CD4-positive, alpha-beta memory T cell (primary cell): ENCODE data around the gene TSEN2. TPM values are rescaled to one million over a fixed set of nuclear protein-coding genes. Genes with fewer than 3 reads are reported as not detected.
"Not testable (repeated sequence)": the region's sequence is repeated elsewhere in the genome, so short reads cannot be mapped to it uniquely, and the experiment has no call there.

Experiments
- CTCF ChIA-PET: fragments of 350-600 bp; sonication (Branson Sonifier 250); formaldehyde crosslinking; loops from one replicate; lab custom pipeline; 2021; ENCODE audit warnings: inconsistent platforms; ENCODE audit not compliant: partially characterized antibody; lab: Charles Lee
- POLR2A ChIA-PET: fragments of 350-600 bp; sonication (Branson Sonifier 250); formaldehyde crosslinking; loops from one replicate; lab custom pipeline; 2021; ENCODE audit not compliant: partially characterized antibody; lab: Charles Lee
- DNase-seq, 5 donors: peaks; one replicate each; pipeline versions ENCODE4 v3.0.0 to v3.0.0-alpha.2; 2020 to 2022; ENCODE audit warnings: mixed read lengths in 1 of 5
- H3K27ac ChIP-seq: one replicate; pipeline ENCODE4 v1.7.0; 2013; ENCODE audit warnings: low read depth, low read length
- H3K27me3 ChIP-seq: 2 replicates; pipeline ENCODE4 v1.7.0; 2013; ENCODE audit warnings: mild to moderate bottlenecking, low read length, moderate library complexity; ENCODE audit not compliant: insufficient read depth
- H3K36me3 ChIP-seq: 2 replicates; pipeline ENCODE4 v1.7.0; 2013; ENCODE audit warnings: mild to moderate bottlenecking, low read length, moderate library complexity; ENCODE audit not compliant: insufficient read depth
- H3K4me1 ChIP-seq: 2 replicates; pipeline ENCODE4 v1.7.0; 2013; ENCODE audit warnings: mild to moderate bottlenecking, low read length, moderate library complexity; ENCODE audit not compliant: insufficient read depth
- H3K4me3 ChIP-seq, 2 donors: one replicate each; pipeline ENCODE4 v1.7.0; 2013; ENCODE audit warnings: low read length in 2 of 2, mild to moderate bottlenecking in 1 of 2
- H3K9me3 ChIP-seq, 2 donors: one replicate each; pipeline ENCODE4 v1.7.0; 2013; ENCODE audit warnings: low read length in 2 of 2, control low read depth in 1 of 2; ENCODE audit not compliant: control insufficient read depth in 1 of 2
- H3K27ac Mint-ChIP-seq, 7 donors: one replicate each; pipeline ENCODE4 v1.8.0; 2020 to 2021; ENCODE audit warnings: mixed read lengths in 7 of 7, mild to moderate bottlenecking in 6 of 7, inconsistent platforms in 3 of 7, moderate library complexity in 3 of 7
- H3K27me3 Mint-ChIP-seq, 2 donors: one replicate each; pipeline ENCODE4 v1.8.0; 2020 to 2021; ENCODE audit warnings: mixed read lengths in 2 of 2
- H3K36me3 Mint-ChIP-seq, 2 donors: one replicate each; pipeline ENCODE4 v1.8.0; 2020 to 2021; ENCODE audit warnings: mixed read lengths in 2 of 2, inconsistent platforms in 1 of 2, mild to moderate bottlenecking in 1 of 2
- H3K4me1 Mint-ChIP-seq, 4 donors: one replicate each; pipeline ENCODE4 v1.8.0; 2020 to 2021; ENCODE audit warnings: mixed read lengths in 4 of 4, mild to moderate bottlenecking in 1 of 4
- H3K4me3 Mint-ChIP-seq, 8 donors: one replicate each; pipeline ENCODE4 v1.8.0; 2020 to 2021; ENCODE audit warnings: mixed read lengths in 8 of 8, mild to moderate bottlenecking in 7 of 8, moderate library complexity in 6 of 8, inconsistent platforms in 3 of 8
- H3K9me3 Mint-ChIP-seq, 8 donors: one replicate each; pipeline ENCODE4 v1.8.0; 2020 to 2021; ENCODE audit warnings: mixed read lengths in 8 of 8, mild to moderate bottlenecking in 5 of 8, inconsistent platforms in 3 of 8, moderate library complexity in 1 of 8
- intact Hi-C: fragments of 100-400 bp; cut with micrococcal nuclease; formaldehyde crosslinking; loops from one replicate; pipeline ENCODE4 v1.15.1; 2023
- polyA plus RNA-seq, 2 donors: library from polyadenylated mRNA; unstranded; fragments of 300-500 nt; fragmentation: Illumina TruSeq; gene quantifications; one replicate each; pipeline ENCODE4 v1.2.3, GENCODE V29; 2021
- total RNA-seq, 2 experiments: library from RNA; stranded (reverse); gene quantifications; one replicate each; pipeline ENCODE4 v1.2.3, GENCODE V29; 2021

Gene TSEN2
- total and polyA plus RNA-seq, 4 experiments from 2014 or later: 11.2 to 19.6 (median 16.2) TPM

- Mint-ChIP-seq H3K36me3 (no peaks in the 10 kb centered on the region), H3K27ac (no peak overlapping the region), H3K4me3 (no peak overlapping the region), H3K4me1 (peaks cover 6 to 14% (median 10%) of the 10 kb centered on the region in 4 donors), H3K27me3 (peaks cover 0 to 3% of the 10 kb centered on the region in 2 donors), H3K9me3 (no peaks in the 10 kb centered on the region)
- no peak for DNase-seq
- no peak overlapping the region for H3K4me3 ChIP-seq
- ChIA-PET POLR2A (no interaction called here), CTCF (no interaction called here)
- H3K27ac ChIP-seq: no peak overlapping the region
- H3K4me1 ChIP-seq: peaks cover 4% of the 10 kb centered on the region
- intact Hi-C loops: no loop called here
- H3K27me3 ChIP-seq: no peaks in the 10 kb centered on the region
- H3K9me3 ChIP-seq: no peaks in the 10 kb centered on the region
- H3K36me3 ChIP-seq: no peaks in the 10 kb centered on the region
Observed at GRCh38 chr3:12467746-12468145, 16.5 kb upstream of the TSEN2 start.

GRCh38 chr3:12468276-12468675, 16.0 kb upstream of the TSEN2 start:
- Histone ChIP-seq H3K9me3 (no peaks in the 10 kb centered on the region), H3K36me3 (no peaks in the 10 kb centered on the region), H3K27me3 (no peaks in the 10 kb centered on the region), H3K4me1 (peaks cover 5% of the 10 kb centered on the region), H3K4me3 (no peak overlapping the region), H3K27ac (no peak overlapping the region)
- CTCF ChIA-PET: interaction anchor here (3.9 kb wide), 1 partner anchor 12 kb away, joined by 30 read pairs; no protein-coding TSS in a partner anchor
- Mint-ChIP-seq H3K4me3 (no peak overlapping the region), H3K9me3 (no peaks in the 10 kb centered on the region), H3K36me3 (no peaks in the 10 kb centered on the region), H3K4me1 (peaks cover 5 to 16% (median 9%) of the 10 kb centered on the region in 4 donors), H3K27me3 (peaks cover 0 to 3% of the 10 kb centered on the region in 2 donors), H3K27ac (no peak overlapping the region)
- DNase-seq: no peak
- intact Hi-C loops: no loop called here
- POLR2A ChIA-PET: no interaction called here

- Mint-ChIP-seq H3K36me3 (no peaks in the 10 kb centered on the region), H3K27ac (no peak overlapping the region), H3K4me1 (peaks cover 7 to 18% (median 12%) of the 10 kb centered on the region in 4 donors), H3K9me3 (no peaks in the 10 kb centered on the region), H3K4me3 (no peak overlapping the region), H3K27me3 (peaks cover 0 to 3% of the 10 kb centered on the region in 2 donors)
- Histone ChIP-seq H3K36me3 (no peaks in the 10 kb centered on the region), H3K4me1 (peaks cover 5% of the 10 kb centered on the region), H3K9me3 (no peaks in the 10 kb centered on the region), H3K27ac (no peak overlapping the region), H3K4me3 (no peak overlapping the region), H3K27me3 (no peaks in the 10 kb centered on the region)
- DNase-seq: no peak
- ChIA-PET POLR2A (no interaction called here), CTCF (interaction anchor here (0.7 to 3.9 kb wide), 2 partner anchors 11 to 41 kb away, joined by 3 to 30 read pairs; no protein-coding TSS in a partner anchor)
- intact Hi-C loops: no loop called here
Observed at GRCh38 chr3:12468757-12469156, 15.5 kb upstream of the TSEN2 start.

GRCh38 chr3:12469222-12469621, 15.1 kb upstream of the TSEN2 start:
- peaks cover 6 to 18% (median 12%) of the 10 kb centered on the region in 4 donors for H3K4me1 Mint-ChIP-seq
- CTCF ChIA-PET: interaction anchor here (0.7 to 3.9 kb wide), 2 partner anchors 11 to 40 kb away, joined by 3 to 30 read pairs; no protein-coding TSS in a partner anchor
- H3K9me3 Mint-ChIP-seq, H3K4me3 ChIP-seq, H3K36me3 Mint-ChIP-seq, H3K27me3 ChIP-seq, H3K36me3 ChIP-seq, H3K9me3 ChIP-seq, DNase-seq, H3K27ac Mint-ChIP-seq, POLR2A ChIA-PET, H3K27me3 Mint-ChIP-seq, H3K27ac ChIP-seq, intact Hi-C loops, H3K4me3 Mint-ChIP-seq, H3K4me1 ChIP-seq: not testable (repeated sequence)

- CTCF ChIA-PET: interaction anchor here (1.5 to 3.9 kb wide), 3 partner anchors 10 to 335 kb away, joined by 4 to 30 read pairs (median 7); no protein-coding TSS in a partner anchor
- H3K4me3 ChIP-seq: no peak overlapping the region
Observed at GRCh38 chr3:12470111-12470510, 14.2 kb upstream of the TSEN2 start.

GRCh38 chr3:12470680-12471079, 13.6 kb upstream of the TSEN2 start:
- ChIA-PET CTCF (interaction anchor here (1.5 to 3.9 kb wide), 3 partner anchors 9 to 335 kb away, joined by 4 to 30 read pairs (median 7); no protein-coding TSS in a partner anchor), POLR2A (no interaction called here)
- H3K27ac Mint-ChIP-seq: no peak overlapping the region

More at GRCh38 chr3:12470111-12470510, 14.2 kb upstream of the TSEN2 start:
- intact Hi-C loops: no loop called here
- H3K4me1 Mint-ChIP-seq: peaks cover 6 to 18% (median 12%) of the 10 kb centered on the region in 4 donors
- no peaks in the 10 kb centered on the region for H3K36me3 ChIP-seq
- no peaks in the 10 kb centered on the region for H3K36me3 Mint-ChIP-seq
- H3K4me3 Mint-ChIP-seq: no peak overlapping the region
- DNase-seq: no peak
- peaks cover 5% of the 10 kb centered on the region for H3K4me1 ChIP-seq
- H3K27ac Mint-ChIP-seq: no peak overlapping the region
- H3K27ac ChIP-seq: no peak overlapping the region
- H3K27me3 ChIP-seq: no peaks in the 10 kb centered on the region
- peaks cover 0 to 3% of the 10 kb centered on the region in 2 donors for H3K27me3 Mint-ChIP-seq
- POLR2A ChIA-PET: no interaction called here
- H3K9me3 Mint-ChIP-seq: no peaks in the 10 kb centered on the region
- no peaks in the 10 kb centered on the region for H3K9me3 ChIP-seq

GRCh38 chr3:12471241-12471640, 13.0 kb upstream of the TSEN2 start:
- H3K9me3 Mint-ChIP-seq: no peaks in the 10 kb centered on the region
- Histone ChIP-seq H3K27ac (no peak overlapping the region), H3K27me3 (no peaks in the 10 kb centered on the region), H3K9me3 (no peaks in the 10 kb centered on the region), H3K4me1 (peaks cover 5% of the 10 kb centered on the region), H3K4me3 (no peak overlapping the region), H3K36me3 (no peaks in the 10 kb centered on the region)
- intact Hi-C loops: no loop called here
- H3K36me3 Mint-ChIP-seq: no peaks in the 10 kb centered on the region
- POLR2A ChIA-PET: no interaction called here
- H3K4me1 Mint-ChIP-seq: peaks cover 6 to 18% (median 12%) of the 10 kb centered on the region in 4 donors
- DNase-seq: peak in 1 of 5 donors; percentile 56
- H3K4me3 Mint-ChIP-seq: peak overlapping the region in 3 of 8 donors; percentile 25 to 53 (median 29)
- peak overlapping the region in 2 of 7 donors; percentile 25 to 44 for H3K27ac Mint-ChIP-seq
- CTCF ChIA-PET: interaction anchor here (1.5 to 3.9 kb wide), 3 partner anchors 9 to 336 kb away, joined by 4 to 30 read pairs (median 7); no protein-coding TSS in a partner anchor
- H3K27me3 Mint-ChIP-seq: peaks cover 0 to 3% of the 10 kb centered on the region in 2 donors

More at GRCh38 chr3:12470680-12471079, 13.6 kb upstream of the TSEN2 start:
- Mint-ChIP-seq H3K4me3 (peak overlapping the region in 1 of 8 donors; percentile 47), H3K36me3 (no peaks in the 10 kb centered on the region), H3K27me3 (peaks cover 0 to 3% of the 10 kb centered on the region in 2 donors), H3K4me1 (peaks cover 6 to 18% (median 12%) of the 10 kb centered on the region in 4 donors), H3K9me3 (no peaks in the 10 kb centered on the region)
- H3K27me3 ChIP-seq: no peaks in the 10 kb centered on the region
- no peaks in the 10 kb centered on the region for H3K9me3 ChIP-seq
- intact Hi-C loops: no loop called here
- H3K4me3 ChIP-seq: no peak overlapping the region
- no peaks in the 10 kb centered on the region for H3K36me3 ChIP-seq
- no peak for DNase-seq
- peaks cover 5% of the 10 kb centered on the region for H3K4me1 ChIP-seq
- H3K27ac ChIP-seq: no peak overlapping the region
